Sigmoid colon (tissue), 4 donors: ENCODE results near the gene PRKG1.

ENCODE experiments used
- CTCF ChIP-seq, 4 experiments: fragments of 450-650 bp in 3 of 4; fragments of 200-600 bp in 1 of 4; IDR thresholded peaks; one replicate each; pipeline ENCODE4 v1.5.1; 2016 to 2019; ENCODE audit warnings: antibody characterized with exemption in 4 of 4, mild to moderate bottlenecking in 3 of 4, moderate library complexity in 2 of 4
- POLR2AphosphoS5 ChIP-seq, 4 donors: sonication (generic); formaldehyde crosslinking; IDR thresholded peaks; one replicate each; pipeline ENCODE4 v1.6.1; 2017; ENCODE audit warnings: antibody characterized with exemption in 4 of 4

GRCh38 chr10:51327432-51327831 is 253.1 kb downstream of the PRKG1 start:
- TF ChIP-seq CTCF (IDR thresholded peaks at IDR 0.05) (no peak), POLR2AphosphoS5 (IDR thresholded peaks at IDR 0.05) (no peak)
